Muscle of arm (tissue), 12 donors: ENCODE results near the gene RPL29. TPM values are rescaled to one million over a fixed set of nuclear protein-coding genes. Genes with fewer than 3 reads are reported as not detected.
"Not testable (repeated sequence)": the region's sequence is repeated elsewhere in the genome, so short reads cannot be mapped to it uniquely, and the experiment has no call there.

Experiments used
- DNase-seq: peaks from one replicate; pipeline ENCODE4 v3.0.0-alpha.2; 2013
- polyA plus RNA-seq, 12 donors: library from polyadenylated mRNA; unstranded; fragments of 120-200 nt; gene quantifications; one replicate each; pipeline ENCODE4 v1.2.1, GENCODE V29; 2013; ENCODE audit not compliant: insufficient read length in 12 of 12

RPL29 gene
- polyA plus RNA-seq, 12 donors: 967 to 3,003 (median 2,577) TPM

DNA sequence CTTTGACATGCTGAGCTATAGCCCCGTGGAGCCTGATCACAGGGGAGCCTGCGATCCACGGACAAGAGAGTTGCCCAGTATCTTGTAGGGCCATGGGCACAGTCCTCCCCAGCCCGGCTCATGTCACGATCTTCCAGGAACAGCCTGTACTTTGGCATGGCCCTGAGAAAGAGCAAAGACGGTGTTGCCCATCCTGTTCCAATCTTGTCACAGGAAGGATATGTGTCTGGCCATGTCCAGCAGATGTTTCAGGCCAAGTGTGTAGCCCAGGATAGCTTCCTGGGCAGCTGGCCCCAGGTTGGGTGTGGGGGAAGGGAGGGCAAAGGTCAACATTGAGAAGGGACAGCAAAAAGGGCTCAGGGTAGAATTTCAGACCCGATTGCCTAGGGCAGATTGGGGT is 17.0 kb upstream of the RPL29 start:
- no peak for DNase-seq

DNA sequence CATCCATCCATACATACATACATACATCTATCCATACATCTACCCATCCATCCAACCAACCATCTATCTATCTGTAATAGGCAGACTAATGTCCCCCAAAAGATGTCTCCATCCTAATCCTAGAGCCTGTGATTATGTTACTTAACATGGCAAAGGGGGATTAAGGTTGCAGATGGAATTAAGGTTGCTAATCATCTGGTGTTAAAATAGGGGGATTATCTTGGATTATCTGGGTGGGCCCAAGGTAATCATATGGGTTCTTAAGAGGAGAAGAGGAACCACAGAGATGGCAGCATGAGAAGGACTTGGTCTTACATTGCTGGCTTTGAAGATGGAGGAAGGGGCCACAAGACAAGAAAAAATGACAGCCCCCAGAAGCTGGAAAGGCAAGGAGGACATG is 14.7 kb upstream of the RPL29 start:
- DNase-seq: no peak

DNA sequence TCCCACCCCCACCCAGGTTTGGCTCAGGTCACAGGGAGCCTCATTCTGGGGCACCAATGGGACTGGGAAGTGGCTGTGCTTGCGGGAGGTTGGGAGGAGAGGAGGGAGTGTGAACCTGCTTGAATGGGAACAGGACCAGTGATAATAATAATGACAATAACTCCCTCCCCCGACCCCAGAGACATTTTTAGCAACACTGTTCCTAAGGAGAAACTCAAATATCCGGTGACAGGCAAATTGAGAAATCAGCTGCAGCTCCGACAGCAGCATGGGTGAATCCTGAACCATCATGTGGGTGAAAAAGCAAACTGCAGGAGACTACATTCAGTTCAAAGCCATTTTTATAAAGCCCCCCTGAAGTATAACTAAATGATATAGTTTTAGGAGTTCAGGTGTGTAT is 11.6 kb upstream of the RPL29 start:
- no peak for DNase-seq

DNA sequence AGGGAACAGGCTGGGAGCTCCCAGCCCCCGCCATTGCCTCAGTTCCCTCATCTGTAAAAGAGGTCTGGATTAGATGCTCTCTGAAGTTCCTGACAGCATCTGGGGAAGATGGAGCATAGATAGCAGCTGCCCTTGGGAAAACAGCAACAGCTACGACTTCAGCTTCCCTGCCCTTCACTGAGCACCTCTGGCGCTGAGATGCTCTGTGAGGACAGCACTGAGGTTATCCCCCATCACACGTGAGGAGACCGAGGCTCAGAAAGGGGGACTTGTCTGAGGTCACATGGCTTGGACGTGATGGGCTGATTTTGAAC is 11.1 kb upstream of the RPL29 start:
- no peak for DNase-seq

DNA sequence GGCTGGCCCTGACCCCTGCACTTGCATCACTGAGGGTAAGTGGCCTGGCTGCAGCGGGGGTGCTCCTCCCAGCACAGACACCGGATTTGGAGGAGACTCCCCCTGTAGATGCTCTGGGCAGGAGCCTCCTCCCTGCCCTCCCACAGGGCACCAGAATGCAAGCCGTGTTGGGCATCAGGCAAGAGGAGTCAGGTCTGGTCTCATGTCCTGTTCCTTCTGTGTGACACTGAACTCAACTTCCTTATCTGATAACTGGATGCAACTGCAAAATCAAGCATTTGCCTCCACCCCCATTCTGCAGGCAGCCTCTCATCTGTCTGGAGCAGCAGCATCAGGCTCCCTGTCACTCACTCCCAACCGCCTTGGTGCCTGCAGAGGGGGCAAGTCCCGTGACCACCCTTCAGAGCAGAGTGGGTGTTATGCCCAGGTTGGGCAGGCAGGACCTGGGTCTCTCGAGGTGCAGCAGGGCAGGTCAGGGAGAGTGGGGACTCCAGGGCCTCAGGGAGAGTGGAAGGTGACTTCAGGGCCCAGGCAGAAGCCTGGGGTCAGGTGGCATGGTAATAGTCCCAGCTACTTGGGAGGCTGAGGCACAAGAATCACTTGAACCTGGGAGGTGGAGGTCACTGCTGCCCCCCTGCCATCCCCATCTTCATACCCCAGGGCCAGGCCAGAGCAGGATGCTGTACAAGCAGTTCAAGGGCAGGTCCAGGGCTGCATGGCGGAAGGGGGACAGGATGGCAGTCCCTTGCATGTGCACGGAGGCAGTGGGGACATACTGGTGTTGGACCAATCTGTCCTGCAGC is 10.5 kb upstream of the RPL29 start:
- DNase-seq: no peak

DNA sequence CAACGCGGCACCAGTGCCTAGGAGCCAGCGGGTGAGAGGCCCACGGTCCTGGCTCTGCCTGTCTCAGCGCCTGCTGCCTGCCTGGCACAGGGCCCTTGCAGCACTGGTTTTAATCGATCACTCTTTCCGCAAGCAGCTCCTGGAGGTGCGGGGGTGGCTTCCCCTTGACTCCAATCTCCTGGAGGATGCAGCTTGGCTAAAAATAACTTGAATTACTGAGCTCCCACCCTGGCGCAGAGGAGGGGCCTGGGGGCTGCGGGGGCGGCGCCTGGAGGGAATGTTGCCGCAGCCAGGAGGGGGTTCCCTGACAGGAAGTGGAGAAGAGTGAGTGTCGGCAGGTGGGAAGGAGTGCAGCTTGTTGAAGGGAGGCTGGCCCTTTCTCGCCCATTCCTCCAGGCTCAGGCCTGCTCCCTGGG is 9.9 kb upstream of the RPL29 start:
- DNase-seq: peak; percentile 56

DNA sequence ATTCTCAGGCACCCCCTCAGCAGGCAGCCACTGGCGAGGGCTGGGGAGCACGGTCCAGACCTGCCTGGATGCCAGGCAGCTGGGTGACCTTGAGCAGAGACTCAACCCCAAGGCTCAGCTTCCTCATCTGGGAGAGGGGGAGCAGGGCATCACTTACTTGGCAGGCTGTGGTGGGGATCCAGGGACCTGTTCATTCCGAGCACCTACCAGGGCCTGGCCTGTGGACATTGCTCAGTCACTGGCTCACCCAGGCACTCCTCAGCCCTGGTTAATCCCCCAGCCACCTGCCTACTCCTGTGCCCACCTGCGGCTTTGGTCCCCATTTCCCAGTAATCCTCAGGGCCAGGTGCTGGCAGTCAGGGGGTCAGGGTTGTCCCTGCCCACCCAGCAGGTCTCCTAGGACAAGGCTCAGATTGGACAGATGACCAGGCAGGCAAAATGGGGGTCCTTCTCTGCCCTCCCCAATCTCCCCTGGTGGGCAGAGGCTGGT is 9.3 kb upstream of the RPL29 start:
- DNase-seq: no peak

DNA sequence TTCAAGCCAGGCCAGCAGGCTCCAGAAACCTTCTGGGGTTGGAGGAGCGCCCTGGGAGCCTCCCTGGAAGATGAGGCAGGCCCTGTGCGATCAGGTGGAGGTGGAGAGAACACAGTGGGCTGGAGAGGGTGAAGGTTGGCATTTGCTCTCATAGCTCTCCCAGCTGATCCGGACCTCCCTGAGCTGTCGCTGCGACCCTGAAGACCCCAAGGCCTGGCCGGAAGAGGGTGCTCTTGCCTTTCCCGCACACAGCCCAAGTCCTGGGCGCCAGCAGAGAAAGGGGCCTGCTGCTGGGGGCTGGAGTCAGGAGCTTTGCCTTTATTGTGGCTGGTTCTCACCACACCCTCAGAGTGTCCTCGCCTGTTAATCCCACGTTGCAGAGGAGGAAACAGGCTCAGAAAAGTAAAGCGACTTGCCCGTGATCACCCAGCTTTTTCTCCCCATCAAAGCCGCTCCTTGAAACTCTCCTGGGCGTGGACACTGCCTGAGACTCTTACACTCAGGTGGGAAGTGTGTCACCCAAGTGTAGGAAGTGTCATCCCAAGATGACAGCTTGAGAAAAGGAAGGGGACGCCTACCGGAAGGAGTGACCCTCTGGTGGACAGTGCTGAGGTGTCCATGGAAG is 8.6 kb upstream of the RPL29 start:
- peak; percentile 65 for DNase-seq

DNA sequence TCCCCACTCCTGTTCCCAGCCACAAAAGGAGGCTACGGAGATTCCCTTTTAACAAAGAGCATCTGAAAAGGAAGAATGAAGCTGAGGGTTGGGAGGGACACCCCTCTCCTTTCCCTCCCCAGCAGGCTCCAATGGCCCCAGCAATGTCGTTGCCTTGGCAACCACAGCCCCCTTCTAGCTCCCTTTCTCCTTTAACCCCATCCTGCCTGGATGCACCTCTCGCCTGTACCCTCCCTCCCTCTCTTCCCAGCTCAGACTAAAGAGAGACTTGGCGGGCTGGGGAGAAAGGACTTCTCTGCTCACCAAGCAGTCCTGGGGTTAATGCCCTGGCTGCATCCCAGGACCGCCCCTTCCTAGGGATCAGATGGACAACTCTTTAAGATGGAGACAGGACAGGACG is 7.1 kb upstream of the RPL29 start:
- DNase-seq: no peak

DNA sequence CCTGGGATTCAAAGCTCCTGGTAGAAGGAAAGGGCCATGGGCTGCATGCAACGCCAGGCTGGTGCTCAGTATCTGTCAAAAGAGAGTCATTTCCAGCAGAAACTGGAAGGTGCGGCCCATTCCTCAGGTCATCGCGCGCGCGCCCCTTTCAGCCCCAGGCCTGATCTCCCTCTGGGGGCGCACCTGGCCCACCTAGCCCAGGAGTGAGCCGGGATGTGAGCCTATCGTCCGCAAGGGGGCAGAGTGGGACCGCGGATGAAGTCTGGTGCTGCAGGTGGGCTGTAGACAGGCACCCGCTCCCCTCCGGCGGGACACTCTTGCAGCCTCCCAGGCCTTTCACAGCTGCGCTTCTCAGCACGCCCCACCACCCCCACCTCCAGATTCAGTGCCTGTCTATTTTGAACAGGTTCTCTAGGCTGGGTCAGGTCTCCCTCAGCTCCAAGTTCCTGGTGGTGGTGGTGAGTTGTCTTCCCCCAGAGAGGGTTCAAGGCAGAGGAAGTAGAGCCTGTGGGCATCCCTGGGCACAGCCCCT is 5.8 kb upstream of the RPL29 start:
- peak; percentile 66 for DNase-seq

DNA sequence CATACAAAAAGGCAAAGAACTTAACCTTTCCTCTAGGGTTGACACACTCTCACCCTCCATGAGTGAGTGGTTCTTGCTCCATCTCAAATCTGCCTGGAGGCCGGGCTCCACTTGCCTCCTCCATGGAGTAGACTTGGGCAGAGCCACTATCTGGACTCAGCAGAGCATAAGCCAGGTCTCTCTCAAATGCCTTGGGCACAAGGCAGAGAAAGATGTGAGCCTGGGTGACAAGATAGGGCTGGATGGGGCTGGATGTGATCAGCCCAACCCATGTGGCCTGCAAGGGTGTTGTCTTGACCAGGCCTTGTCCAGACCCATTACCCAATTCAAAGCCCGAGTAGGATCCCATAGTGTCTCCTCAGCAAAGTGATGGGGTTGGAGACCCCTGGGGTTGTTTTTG is 4.2 kb upstream of the RPL29 start:
- no peak for DNase-seq

DNA sequence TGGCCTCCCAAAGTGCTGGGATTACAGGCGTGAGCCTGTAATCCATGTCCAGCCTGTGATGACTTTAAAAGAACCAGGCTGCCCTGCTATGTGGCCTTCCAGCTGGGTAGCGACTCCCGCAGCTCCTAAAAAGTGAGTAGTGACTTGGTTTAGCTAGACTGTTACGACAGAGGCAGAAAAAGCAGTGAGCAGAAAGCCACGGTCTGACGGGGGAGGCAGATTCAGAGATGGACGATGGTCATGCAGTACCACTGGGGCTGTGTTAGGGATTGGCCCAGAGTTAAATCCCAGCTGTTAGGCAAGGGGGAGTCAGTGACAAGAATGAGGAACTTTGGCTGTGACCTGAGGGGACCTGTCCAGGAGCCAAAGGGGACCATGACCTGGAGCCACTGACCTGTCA is 3.1 kb upstream of the RPL29 start:
- no peak for DNase-seq

DNA sequence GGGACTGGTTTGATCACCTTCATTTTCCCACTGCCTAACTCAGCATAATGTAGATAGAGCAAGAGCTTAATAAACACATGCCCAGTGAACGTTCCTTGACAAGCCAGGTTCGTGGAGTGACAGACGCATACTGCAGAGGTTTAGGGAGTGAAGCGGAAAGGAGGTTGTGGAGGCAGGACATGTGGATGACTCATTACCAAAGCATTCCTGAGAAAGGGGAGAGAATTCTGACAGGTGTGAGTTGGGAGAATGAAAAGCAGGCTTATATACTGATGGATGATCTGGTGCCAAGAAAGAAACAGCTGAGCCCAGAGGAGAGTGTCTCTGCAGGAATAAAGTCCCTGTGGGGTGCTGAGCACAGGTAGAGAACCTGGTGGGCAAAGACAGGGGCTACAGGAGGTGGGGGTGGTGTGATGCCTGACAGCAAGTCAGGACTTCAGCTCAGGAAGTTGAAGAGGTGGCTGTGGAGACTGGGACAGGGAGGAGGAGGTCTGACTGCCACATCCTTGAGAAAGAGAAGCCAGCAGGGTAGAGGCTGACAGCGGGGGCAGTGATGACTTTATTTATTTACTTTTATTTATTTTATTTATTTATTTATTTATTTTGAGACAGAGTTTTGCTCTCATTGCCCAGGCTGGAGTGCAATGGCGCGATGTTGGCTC is 2.4 kb upstream of the RPL29 start:
- no peak for DNase-seq

DNA sequence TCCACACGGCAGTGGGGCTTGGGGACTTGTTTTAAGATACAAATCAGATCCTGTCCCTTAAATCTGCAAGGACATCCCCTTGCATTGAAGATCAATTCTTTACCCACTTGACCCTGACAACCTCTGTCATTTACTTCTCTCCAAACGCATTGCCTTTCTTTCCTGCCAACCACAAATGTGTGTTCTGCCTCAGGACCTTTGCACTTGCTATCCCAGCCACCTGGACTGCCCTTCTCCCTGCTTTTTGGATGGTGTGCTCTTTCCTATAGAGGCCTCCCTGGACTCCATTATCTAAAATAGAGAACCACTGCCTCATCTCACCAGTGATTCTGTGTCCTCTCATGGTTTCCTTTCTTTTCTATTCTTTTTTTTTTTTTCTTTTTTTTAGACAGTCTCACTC is 1.5 kb upstream of the RPL29 start:
- no peak for DNase-seq

DNA sequence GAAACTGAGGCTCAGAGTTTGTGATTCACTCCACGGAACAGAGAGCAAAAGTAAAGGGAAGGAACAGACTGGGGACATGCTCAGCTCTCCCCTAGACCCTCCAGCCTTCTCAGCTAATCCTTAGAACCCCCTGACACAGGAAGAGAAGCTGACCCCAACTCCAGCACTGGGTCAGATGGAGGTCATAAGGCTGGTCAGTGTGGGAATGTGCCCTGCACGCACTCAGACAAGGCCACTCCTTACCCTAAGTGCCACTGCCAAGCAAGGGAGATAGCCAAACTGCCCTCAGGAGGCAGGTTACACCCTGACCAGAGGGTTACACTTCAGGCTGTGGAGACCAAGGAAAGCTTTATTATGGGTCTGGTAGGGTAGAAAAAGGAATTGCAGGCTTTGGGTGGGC is 1.2 kb downstream of the RPL29 start:
- no peak for DNase-seq

DNA sequence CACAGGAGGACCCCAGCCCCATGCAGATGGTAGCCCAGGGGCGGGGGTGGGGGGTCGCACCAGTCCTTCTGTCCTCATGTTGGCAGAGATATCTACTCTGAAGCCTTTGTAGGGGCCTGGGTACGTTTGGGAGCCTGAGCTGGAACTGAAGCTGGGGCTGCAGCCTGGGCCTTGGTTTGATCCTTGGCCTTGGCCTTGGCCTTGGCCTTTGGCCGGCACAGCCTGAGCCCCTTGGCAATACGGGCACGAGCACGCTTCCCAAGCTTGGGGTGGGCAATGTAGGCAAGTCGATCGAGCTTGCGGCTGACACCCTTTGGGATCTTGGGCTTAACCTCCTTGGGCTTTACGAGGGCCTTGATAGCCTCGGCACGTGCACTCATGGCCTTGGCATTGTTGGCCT is 2.0 kb downstream of the RPL29 start:
- not testable (repeated sequence) for DNase-seq

DNA sequence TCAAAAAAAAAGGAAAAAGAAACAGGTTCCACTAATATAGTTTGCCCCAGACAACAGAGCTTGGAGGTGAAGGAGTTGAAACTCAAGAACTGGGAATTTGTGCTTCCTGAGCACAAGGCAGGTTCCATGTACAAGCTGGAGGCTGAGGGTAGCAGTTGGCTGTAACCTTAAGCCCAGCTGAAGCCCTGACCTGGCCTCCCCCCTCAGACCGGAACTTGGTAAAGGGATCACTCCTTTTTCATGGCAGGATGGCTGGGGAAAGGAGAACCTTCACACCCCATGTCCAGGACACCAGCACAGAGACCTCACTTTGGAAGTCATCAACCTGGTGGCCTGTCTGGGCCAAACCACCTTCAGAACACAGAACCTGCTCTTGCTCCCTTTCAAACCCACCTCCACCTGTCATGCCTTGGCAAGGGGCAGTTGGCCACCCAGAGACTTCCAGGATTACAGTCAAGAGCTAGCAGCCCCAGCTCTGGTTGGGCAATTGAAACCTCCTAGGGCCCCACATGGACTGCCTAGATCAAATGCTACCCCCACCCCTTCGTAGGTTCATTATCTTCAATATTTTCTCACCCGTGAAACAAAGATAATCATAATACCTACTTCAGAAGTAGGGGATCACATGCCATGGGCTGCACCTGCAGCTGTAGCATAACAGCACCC is 3.5 kb downstream of the RPL29 start:
- DNase-seq: no peak

DNA sequence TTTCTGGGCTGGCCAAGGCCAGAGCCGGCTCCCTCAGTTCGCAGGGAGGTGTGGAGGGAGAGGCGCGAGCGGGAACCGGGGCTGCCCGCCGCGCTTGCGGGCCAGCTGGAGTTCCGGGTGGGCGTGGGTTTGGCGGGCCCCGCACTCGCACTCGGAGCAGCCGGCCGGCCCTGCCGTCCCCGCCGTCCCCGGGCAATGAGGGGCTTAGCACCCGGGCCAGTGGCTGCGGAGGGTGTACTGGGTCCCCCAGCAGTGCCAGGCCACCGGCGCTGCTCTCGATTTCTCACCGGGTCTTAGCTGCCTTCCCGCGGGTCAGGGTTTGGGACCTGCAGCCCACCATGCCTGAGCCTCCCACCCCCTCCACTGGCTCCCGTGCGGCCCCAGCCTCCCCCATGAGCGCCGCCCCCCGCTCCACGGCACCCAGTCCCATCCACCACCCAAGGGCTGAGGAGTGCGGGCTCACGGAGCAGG is 5.2 kb downstream of the RPL29 start:
- not testable (repeated sequence) for DNase-seq

DNA sequence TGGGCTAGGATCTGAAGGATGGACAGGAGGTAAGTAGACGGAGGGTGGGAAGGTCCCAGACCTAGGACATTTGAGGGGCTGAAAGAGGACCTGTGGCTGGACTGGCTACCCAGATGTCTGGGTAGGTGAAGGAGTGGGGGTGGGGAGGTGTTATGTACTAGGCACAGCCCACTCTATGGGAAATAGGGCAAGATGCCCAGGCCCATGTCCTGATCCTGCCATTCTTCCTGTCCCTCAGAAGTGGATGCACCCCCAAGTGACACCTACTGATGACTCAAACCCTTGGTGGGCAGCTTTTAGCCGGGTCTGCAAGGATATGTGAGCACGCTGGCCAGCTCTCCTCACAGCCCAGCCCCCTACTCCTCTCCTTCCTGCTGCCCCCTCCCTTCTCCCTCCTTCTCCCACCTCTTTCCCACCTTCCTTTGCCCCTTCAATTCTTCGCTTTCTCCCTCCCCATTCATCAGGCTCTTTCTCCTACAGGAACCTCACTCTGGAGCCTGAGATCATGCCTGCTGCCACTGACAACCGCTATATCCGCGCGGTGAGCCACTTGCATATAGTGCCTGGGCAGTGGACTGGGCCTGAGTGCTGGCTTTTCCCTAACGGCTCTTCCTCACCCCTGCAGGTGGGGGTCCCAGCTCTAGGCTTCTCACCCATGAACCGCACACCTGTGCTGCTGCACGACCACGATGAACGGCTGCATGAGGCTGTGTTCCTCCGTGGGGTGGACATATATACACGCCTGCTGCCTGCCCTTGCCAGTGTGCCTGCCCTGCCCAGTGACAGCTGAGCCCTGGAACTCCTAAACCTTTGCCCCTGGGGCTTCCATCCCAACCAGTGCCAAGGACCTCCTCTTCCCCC is 7.2 kb downstream of the RPL29 start:
- no peak for DNase-seq

DNA sequence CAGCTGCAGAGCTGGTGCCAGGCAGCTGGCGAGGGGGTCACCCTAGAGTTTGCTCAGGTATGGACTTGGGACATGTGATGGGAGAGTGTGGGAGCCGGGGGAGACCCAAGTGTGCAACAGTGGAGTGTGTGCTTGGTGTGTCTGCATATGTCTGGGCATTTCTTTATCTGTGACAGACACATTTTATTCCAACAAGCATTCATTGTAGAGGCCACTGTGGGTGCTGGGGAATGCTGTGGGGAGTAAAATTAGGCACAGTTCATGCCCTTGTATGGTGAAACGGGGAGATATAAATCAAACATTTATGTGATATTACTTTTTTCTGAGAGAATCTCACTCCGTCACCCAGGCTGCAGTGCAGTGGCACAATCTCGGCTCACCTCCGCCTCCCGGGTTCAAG is 8.1 kb downstream of the RPL29 start:
- no peak for DNase-seq
